Kidney epithelial cell (primary cell): Measurements from ENCODE around the gene STAC. TPM values are rescaled to one million over a fixed set of nuclear protein-coding genes. Genes with fewer than 3 reads are reported as not detected.
A peak's percentile ranks its signal among the peaks of the same experiment; 100 is the strongest.

Experiments used
- DNase-seq: peaks from one replicate; pipeline ENCODE4 v3.0.0-alpha.2; 2010; ENCODE audit warnings: low read depth
- H3K27me3 ChIP-seq: 2 replicates; pipeline ENCODE4 v1.6.0; 2011; ENCODE audit warnings: low read length; ENCODE audit not compliant: control insufficient read depth, insufficient read depth
- H3K36me3 ChIP-seq: 2 replicates; pipeline ENCODE4 v1.5.1; 2011; ENCODE audit warnings: low read length; ENCODE audit not compliant: control insufficient read depth, insufficient read depth
- H3K4me3 ChIP-seq: 2 replicates; pipeline ENCODE4 v1.5.1; 2011; ENCODE audit warnings: low read depth, mild to moderate bottlenecking, control low read depth, low read length
- total RNA-seq: library from RNA; depleted of rRNA; stranded (reverse); fragments of >200 nt; gene quantifications from 2 replicates; pipeline ENCODE4 v1.2.3, GENCODE V29; 2015
- TF ChIP-seq, protein P1 (sequence below): IDR thresholded peaks from 2 replicates; pipeline ENCODE4 v1.5.1; 2011; ENCODE audit warnings: mild to moderate bottlenecking, moderate library complexity, low read length, control low read depth, inconsistent platforms; ENCODE audit not compliant: insufficient read depth, poor library complexity, severe bottlenecking

Gene STAC
- total RNA-seq, 1 donor from 2014 or later = 15.3 TPM

DNA sequence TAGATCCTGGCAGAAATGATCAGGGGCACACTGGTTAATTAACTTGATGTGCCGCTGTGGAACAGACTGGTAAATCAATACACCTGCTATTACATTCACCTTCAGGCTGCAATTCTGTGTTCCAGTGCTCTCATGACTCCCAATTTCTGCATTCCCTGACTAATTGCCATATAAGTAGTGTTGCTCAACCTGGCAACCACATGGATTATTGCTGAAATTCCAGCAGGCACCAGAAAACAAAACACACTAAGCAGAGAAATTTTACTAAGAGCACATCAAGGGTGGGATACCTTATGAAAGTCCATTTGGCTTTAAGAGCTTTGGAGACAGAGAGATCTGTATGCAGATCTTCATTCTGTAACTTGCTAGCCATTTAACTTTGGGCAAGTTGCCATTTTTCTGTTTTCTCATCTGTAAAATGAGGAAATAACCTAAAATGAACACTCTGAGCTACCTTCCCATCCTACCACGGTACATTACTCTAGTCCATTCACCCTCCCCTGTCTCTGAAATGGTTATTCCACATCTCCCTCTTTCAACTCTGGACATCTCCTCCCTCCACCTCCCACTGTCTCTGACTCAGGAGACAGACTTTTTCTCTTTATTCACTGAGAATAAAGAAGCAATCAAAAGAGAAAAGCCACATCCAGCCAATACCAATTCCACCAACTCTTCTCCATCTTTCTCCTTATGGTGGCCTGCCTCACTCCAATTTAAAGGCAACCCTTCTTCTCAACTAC is 54.6 kb downstream of the STAC start:
- Histone ChIP-seq H3K27me3 (no peaks in the 10 kb centered on the region), H3K36me3 (no peaks in the 10 kb centered on the region), H3K4me3 (no peak overlapping the region)
- TF ChIP-seq, protein P1, sequence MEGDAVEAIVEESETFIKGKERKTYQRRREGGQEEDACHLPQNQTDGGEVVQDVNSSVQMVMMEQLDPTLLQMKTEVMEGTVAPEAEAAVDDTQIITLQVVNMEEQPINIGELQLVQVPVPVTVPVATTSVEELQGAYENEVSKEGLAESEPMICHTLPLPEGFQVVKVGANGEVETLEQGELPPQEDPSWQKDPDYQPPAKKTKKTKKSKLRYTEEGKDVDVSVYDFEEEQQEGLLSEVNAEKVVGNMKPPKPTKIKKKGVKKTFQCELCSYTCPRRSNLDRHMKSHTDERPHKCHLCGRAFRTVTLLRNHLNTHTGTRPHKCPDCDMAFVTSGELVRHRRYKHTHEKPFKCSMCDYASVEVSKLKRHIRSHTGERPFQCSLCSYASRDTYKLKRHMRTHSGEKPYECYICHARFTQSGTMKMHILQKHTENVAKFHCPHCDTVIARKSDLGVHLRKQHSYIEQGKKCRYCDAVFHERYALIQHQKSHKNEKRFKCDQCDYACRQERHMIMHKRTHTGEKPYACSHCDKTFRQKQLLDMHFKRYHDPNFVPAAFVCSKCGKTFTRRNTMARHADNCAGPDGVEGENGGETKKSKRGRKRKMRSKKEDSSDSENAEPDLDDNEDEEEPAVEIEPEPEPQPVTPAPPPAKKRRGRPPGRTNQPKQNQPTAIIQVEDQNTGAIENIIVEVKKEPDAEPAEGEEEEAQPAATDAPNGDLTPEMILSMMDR = no peak
- peak; percentile 43 for DNase-seq

DNA sequence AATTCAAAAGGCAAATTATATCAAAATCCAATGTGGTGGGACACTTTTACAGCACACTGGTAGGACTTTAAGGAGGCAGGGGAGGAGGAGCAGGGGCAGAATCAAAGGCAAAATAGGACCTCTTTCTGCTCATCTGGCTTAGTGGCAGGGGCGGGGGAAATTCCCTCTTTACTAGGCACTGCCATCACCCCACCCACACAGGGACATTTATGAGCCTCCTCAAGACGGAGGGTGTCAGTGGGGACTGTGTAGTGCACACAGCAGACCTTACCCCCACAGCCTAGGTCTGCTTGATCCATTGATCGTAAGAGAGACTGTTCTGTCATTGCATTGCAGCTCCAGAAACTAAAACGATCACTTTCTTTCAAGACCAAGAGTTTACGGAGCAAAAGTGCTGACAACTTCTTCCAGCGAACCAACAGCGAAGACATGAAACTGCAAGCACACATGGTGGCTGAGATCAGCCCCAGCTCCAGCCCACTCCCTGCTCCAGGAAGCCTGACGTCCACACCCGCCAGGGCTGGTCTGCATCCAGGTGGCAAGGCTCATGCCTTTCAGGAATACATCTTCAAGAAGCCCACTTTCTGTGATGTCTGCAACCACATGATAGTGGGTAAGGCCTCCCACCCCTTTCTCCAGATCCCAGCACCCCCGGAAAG is 62.9 kb downstream of the STAC start:
- Histone ChIP-seq H3K36me3 (no peaks in the 10 kb centered on the region), H3K4me3 (no peak overlapping the region), H3K27me3 (no peaks in the 10 kb centered on the region)
- no peak for DNase-seq
- TF ChIP-seq, protein P1 = no peak

DNA sequence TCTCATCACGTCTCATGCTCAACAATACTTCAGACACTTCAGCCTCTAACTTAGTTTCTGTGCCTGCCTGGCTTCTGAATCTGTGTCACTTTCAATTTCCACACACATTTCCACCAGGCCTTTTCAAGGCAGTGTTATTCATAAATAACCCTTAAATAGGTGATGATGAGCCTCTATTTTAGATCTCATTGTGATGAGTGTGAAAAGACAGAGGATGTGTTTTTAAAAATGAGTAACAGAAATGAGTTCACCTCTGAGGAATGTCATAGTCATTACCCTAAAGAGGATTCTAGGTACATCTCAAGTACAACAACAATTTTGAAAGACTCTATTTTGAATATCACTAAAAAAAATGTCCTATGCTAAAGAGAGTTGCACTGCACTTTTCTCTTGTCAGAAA is 64.6 kb downstream of the STAC start:
- no peaks in the 10 kb centered on the region for H3K27me3 ChIP-seq
- peak; percentile 32 for DNase-seq
- TF ChIP-seq, protein P1 = no peak

DNA sequence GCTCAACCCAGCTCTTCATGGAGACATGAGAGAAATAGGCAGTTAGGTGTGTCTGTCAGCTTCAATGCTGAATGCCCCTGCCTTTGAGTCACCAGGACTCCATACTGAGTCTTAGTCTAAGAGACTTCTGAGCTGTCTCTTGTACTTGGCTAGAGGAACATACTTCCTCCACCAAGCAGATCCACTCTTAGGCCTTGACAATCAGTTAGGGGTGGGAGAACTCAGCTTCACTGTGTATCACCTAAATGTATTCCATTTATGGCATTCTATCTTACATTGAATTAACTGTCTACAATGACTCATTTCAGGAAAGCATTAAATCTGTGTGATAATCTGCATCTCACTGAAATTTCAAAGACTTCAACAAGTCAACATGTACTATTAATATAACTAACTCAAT is 66.0 kb downstream of the STAC start:
- TF ChIP-seq, protein P1 = no peak
- no peak for DNase-seq
- Histone ChIP-seq H3K27me3 (no peaks in the 10 kb centered on the region), H3K36me3 (no peaks in the 10 kb centered on the region), H3K4me3 (no peak overlapping the region)

More for the DNA sequence above, 64.6 kb downstream of the STAC start:
- H3K4me3 ChIP-seq = no peak overlapping the region
- H3K36me3 ChIP-seq = no peaks in the 10 kb centered on the region

DNA sequence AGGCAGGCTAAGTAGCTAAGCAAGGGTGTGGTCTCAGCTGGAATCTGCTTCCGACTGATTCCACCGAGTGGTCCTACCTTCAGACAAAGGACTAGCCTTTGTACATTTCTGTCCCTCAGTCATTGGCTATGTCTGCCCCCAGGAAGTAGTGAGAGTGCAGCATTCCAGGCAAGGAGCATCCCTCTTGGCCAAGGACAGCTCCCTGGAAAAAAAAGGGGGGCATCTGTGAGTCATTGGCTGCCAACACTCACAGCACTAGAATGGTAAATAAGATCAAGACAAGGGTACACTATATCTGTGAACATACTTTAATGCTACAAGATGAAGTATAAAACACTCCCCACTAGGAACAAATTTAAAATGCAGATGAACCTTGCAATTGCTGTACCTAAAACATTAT is 66.8 kb downstream of the STAC start:
- Histone ChIP-seq H3K4me3 (no peak overlapping the region), H3K27me3 (no peaks in the 10 kb centered on the region), H3K36me3 (no peaks in the 10 kb centered on the region)
- no peak for DNase-seq
- TF ChIP-seq, protein P1 = no peak
